ENCODE measurements around the gene INSYN1.

DNA sequence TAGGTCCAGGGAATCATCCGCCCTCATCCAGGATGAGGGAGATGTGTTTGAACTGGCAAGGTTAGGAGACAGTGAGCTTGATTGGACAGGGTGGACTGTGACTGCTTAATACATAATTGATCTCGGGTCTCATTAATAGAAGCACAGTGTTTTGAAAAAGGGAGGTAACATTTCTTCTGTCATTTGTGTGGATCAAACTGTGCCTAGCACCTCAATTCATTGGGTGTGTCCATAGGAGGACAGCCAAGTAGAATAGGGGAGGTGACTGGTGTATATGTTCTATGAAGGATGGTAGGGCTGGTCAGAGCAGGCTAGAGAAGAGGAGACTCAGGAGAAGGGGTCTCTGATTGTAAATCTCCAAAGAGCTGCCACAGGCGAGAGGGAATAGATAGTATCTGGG, 2.8 kb upstream of the INSYN1 start:
- TF ChIP-seq, protein P1, sequence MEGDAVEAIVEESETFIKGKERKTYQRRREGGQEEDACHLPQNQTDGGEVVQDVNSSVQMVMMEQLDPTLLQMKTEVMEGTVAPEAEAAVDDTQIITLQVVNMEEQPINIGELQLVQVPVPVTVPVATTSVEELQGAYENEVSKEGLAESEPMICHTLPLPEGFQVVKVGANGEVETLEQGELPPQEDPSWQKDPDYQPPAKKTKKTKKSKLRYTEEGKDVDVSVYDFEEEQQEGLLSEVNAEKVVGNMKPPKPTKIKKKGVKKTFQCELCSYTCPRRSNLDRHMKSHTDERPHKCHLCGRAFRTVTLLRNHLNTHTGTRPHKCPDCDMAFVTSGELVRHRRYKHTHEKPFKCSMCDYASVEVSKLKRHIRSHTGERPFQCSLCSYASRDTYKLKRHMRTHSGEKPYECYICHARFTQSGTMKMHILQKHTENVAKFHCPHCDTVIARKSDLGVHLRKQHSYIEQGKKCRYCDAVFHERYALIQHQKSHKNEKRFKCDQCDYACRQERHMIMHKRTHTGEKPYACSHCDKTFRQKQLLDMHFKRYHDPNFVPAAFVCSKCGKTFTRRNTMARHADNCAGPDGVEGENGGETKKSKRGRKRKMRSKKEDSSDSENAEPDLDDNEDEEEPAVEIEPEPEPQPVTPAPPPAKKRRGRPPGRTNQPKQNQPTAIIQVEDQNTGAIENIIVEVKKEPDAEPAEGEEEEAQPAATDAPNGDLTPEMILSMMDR (conservative IDR thresholded peaks at IDR 0.05; ENCODE audit: low read length): no peak
- no peak for TF ChIP-seq EZH2phosphoT487 (IDR thresholded peaks at IDR 0.05; ENCODE audit: borderline replicate concordance, low read depth, low read length)
